ENCODE measurements around the gene ANGEL2. TPM values are rescaled to one million over a fixed set of nuclear protein-coding genes. Genes with fewer than 3 reads are reported as not detected.
A peak's percentile ranks its signal among the peaks of the same experiment; 100 is the strongest.
"Not testable (repeated sequence)": the region's sequence is repeated elsewhere in the genome, so short reads cannot be mapped to it uniquely, and the experiment has no call there.

ANGEL2 gene
- total RNA-seq, 1 donor from 2014 or later, result 36.6 TPM

GRCh38 chr1:213050745-213051126 lies 35.1 kb upstream of the ANGEL2 start:
- ATAC-seq (peak; percentile 61 to 64), DNase-seq (no peak)
- no peaks in the 10 kb centered on the region for H3K9me3 ChIP-seq
- peak overlapping the region; percentile 82 for H3K27ac ChIP-seq
- peak overlapping the region; percentile 85 for H3K4me3 ChIP-seq
- no peak for TF ChIP-seq CTCF (IDR thresholded peaks at IDR 0.05)
- peaks cover 8% of the 10 kb centered on the region for H3K27me3 ChIP-seq (ENCODE audit: low read depth)
- intact Hi-C loops (cut with DNase I), result no loop called here
- no peaks in the 10 kb centered on the region for H3K36me3 ChIP-seq
- H3K4me1 ChIP-seq, result peaks cover 23% of the 10 kb centered on the region

DNA sequence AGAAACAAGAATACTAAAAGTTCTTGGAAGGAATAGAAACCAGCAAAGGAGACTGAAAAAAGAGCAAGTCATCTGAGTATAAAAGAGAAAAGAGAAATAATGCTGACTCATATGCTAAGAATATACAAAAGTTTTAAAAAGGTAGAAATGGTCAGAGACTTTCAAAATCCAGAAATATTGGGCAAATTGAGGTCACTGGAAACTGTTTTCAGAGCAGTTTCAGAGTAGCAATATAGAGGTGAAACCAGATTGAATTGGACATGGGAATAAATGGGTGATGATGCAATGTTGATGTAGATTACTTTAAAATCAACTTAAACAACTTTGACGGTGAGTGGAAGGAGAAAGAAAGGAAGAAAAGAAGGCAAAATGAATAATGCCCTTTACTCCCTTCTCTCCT lies 33.6 kb upstream of the ANGEL2 start:
- H3K36me3 ChIP-seq, result no peaks in the 10 kb centered on the region
- no peak overlapping the region for H3K4me3 ChIP-seq
- peaks cover 23% of the 10 kb centered on the region for H3K4me1 ChIP-seq
- no peak overlapping the region for H3K27ac ChIP-seq
- H3K27me3 ChIP-seq (ENCODE audit: low read depth), result peaks cover 8% of the 10 kb centered on the region
- intact Hi-C loops (cut with DNase I), result no loop called here
- H3K9me3 ChIP-seq, result no peaks in the 10 kb centered on the region
- DNase-seq, result no peak
- no peak for ATAC-seq
- no peak for TF ChIP-seq CTCF (IDR thresholded peaks at IDR 0.05)

GRCh38 chr1:213045321-213046226 lies 29.9 kb upstream of the ANGEL2 start:
- H3K27ac ChIP-seq; DNase-seq; H3K27me3 ChIP-seq (ENCODE audit: low read depth); H3K4me3 ChIP-seq; intact Hi-C loops (cut with DNase I); H3K9me3 ChIP-seq; H3K4me1 ChIP-seq; H3K36me3 ChIP-seq; ATAC-seq: not testable (repeated sequence)

- TF ChIP-seq CTCF (IDR thresholded peaks at IDR 0.05), result no peak
- Histone ChIP-seq H3K36me3 (no peaks in the 10 kb centered on the region), H3K4me3 (no peak overlapping the region), H3K9me3 (no peaks in the 10 kb centered on the region), H3K27me3 (ENCODE audit: low read depth) (peaks cover 9% of the 10 kb centered on the region), H3K4me1 (no peaks in the 10 kb centered on the region), H3K27ac (no peak overlapping the region)
- DNase-seq, result no peak
- intact Hi-C loops (cut with DNase I), result no loop called here
- ATAC-seq, result no peak
These were observed 25.8 kb upstream of the ANGEL2 start for GRCh38 chr1:213041443-213041842.

GRCh38 chr1:213035573-213035972 lies 19.9 kb upstream of the ANGEL2 start:
- no peaks in the 10 kb centered on the region for H3K4me1 ChIP-seq
- no peak for ATAC-seq
- DNase-seq, result no peak

More at GRCh38 chr1:213035573-213035972, 19.9 kb upstream of the ANGEL2 start:
- Histone ChIP-seq H3K36me3 (no peaks in the 10 kb centered on the region), H3K9me3 (no peaks in the 10 kb centered on the region), H3K27me3 (ENCODE audit: low read depth) (peaks cover 13% of the 10 kb centered on the region), H3K4me3 (no peak overlapping the region), H3K27ac (no peak overlapping the region)
- intact Hi-C loops (cut with DNase I), result no loop called here
- no peak for TF ChIP-seq CTCF (IDR thresholded peaks at IDR 0.05)
